B cell (primary cell): Measurements from ENCODE around the gene MRPL52. TPM values are rescaled to one million over a fixed set of nuclear protein-coding genes. Genes with fewer than 3 reads are reported as not detected.

Experiments used
- ATAC-seq: fragments of 200-7000 bp; cut with Tn5 transposase; one replicate; pipeline ENCODE4 v1.10.0; 2021; ENCODE audit warnings: low read depth, mild to moderate bottlenecking, moderate number of reproducible peaks, moderate library complexity
- CTCF ChIA-PET: fragments of 350-600 bp; sonication (Branson Sonifier 250); formaldehyde crosslinking; loops from one replicate; lab custom pipeline; 2021; ENCODE audit warnings: antibody characterized with exemption, inconsistent platforms; lab: Charles Lee
- POLR2A ChIA-PET: fragments of 350-600 bp; sonication (Branson Sonifier 250); formaldehyde crosslinking; loops from one replicate; lab custom pipeline; 2021; ENCODE audit warnings: antibody characterized with exemption; lab: Charles Lee
- DNase-seq: peaks from one replicate; pipeline ENCODE4 v3.0.0; 2013
- H2AFZ ChIP-seq: 2 replicates; pipeline ENCODE4 v1.6.1; 2012; ENCODE audit warnings: mild to moderate bottlenecking, low read depth, low read length; ENCODE audit not compliant: insufficient read depth, poor library complexity, severe bottlenecking
- H3K27ac ChIP-seq, 2 donors: 1 replicate in 1 of 2; 2 replicates in 1 of 2; pipeline ENCODE4 v1.5.1; 2012 to 2013; ENCODE audit warnings: low read length in 2 of 2, mild to moderate bottlenecking in 2 of 2, moderate library complexity in 1 of 2
- H3K27me3 ChIP-seq, 4 experiments: fragments of 200-600 bp in 1 of 4; sonication (generic) in 1 of 4; replicated peaks in 1 of 4; 1 replicate in 2 of 4; 2 replicates in 2 of 4; pipeline versions ENCODE4 v1.6.1 to v1.7.0; 2013 to 2016; ENCODE audit warnings: low read length in 3 of 4, mild to moderate bottlenecking in 2 of 4, mixed read lengths in 1 of 4, moderate library complexity in 1 of 4; ENCODE audit not compliant: insufficient read depth in 4 of 4, control insufficient read depth in 3 of 4; ENCODE audit errors: control extremely low read depth in 1 of 4
- H3K36me3 ChIP-seq, 2 experiments: replicated peaks in 1 of 2; 1 replicate in 1 of 2; 2 replicates in 1 of 2; pipeline versions ENCODE4 v1.6.1 to v1.7.1; 2013; ENCODE audit warnings: low read length in 1 of 2; ENCODE audit not compliant: insufficient read depth in 2 of 2, control insufficient read depth in 1 of 2; ENCODE audit errors: control extremely low read depth in 1 of 2, extremely low read depth in 1 of 2
- H3K4me1 ChIP-seq, 2 donors: fragments of 200-600 bp in 1 of 2; sonication (generic) in 1 of 2; 1 replicate in 1 of 2; 2 replicates in 1 of 2; pipeline versions ENCODE4 v1.5.1 to v1.6.1; 2013 to 2017; ENCODE audit warnings: low read length in 2 of 2; ENCODE audit not compliant: control insufficient read depth in 2 of 2, insufficient read depth in 2 of 2
- H3K4me2 ChIP-seq: replicated peaks from 2 replicates; pipeline ENCODE3; 2012; ENCODE audit warnings: mild to moderate bottlenecking, low read depth, low read length; ENCODE audit not compliant: poor library complexity, severe bottlenecking
- H3K4me3 ChIP-seq, 5 experiments: fragments of 200-600 bp in 1 of 5; sonication (generic) in 1 of 5; 1 replicate in 3 of 5; 2 replicates in 2 of 5; pipeline versions ENCODE4 v1.5.1 to v1.7.0; 2011 to 2016; ENCODE audit warnings: low read length in 4 of 5, mild to moderate bottlenecking in 4 of 5, low read depth in 2 of 5, control low read depth in 1 of 5, moderate library complexity in 1 of 5; ENCODE audit not compliant: insufficient read depth in 1 of 5; ENCODE audit errors: control extremely low read depth in 1 of 5, extremely low read depth in 1 of 5
- H3K79me2 ChIP-seq: fragments of 200-600 bp; sonication (generic); one replicate; pipeline ENCODE4 v1.6.0; 2016; ENCODE audit warnings: low read length; ENCODE audit not compliant: control insufficient read depth, insufficient read depth
- H3K9ac ChIP-seq: fragments of 200-600 bp; sonication (generic); 2 replicates; pipeline ENCODE4 v1.6.1; 2017; ENCODE audit warnings: mild to moderate bottlenecking, low read length, moderate library complexity
- H3K9me3 ChIP-seq, 3 donors: one replicate each; pipeline versions ENCODE4 v1.6.1 to v1.7.1; 2013; ENCODE audit warnings: low read length in 2 of 3; ENCODE audit not compliant: control insufficient read depth in 2 of 3, insufficient read depth in 1 of 3; ENCODE audit errors: control extremely low read depth in 1 of 3
- H4K20me1 ChIP-seq: 2 replicates; pipeline ENCODE4 v1.6.0; 2012; ENCODE audit warnings: mild to moderate bottlenecking, low read length; ENCODE audit not compliant: insufficient read depth, control insufficient read depth, poor library complexity, severe bottlenecking
- H3K27ac Mint-ChIP-seq: one replicate; pipeline ENCODE4 v1.8.0; 2021; ENCODE audit warnings: mixed read lengths
- H3K27me3 Mint-ChIP-seq: one replicate; pipeline ENCODE4 v1.8.0; 2021; ENCODE audit warnings: mixed read lengths
- H3K4me1 Mint-ChIP-seq: one replicate; pipeline ENCODE4 v1.8.0; 2021; ENCODE audit warnings: mixed read lengths
- H3K4me3 Mint-ChIP-seq: one replicate; pipeline ENCODE4 v1.8.0; 2021; ENCODE audit warnings: mixed read lengths
- H3K9me3 Mint-ChIP-seq: one replicate; pipeline ENCODE4 v1.8.0; 2022; ENCODE audit warnings: mixed read lengths; ENCODE audit not compliant: insufficient read depth
- CTCF ChIP-seq: fragments of 200-600 bp; IDR thresholded peaks from one replicate; pipeline ENCODE4 v1.8.0; 2022; ENCODE audit warnings: antibody characterized with exemption, mild to moderate bottlenecking
- EZH2 ChIP-seq: IDR thresholded peaks from 2 replicates; pipeline ENCODE4 v1.6.1; 2012; ENCODE audit warnings: borderline replicate concordance, low read depth, mild to moderate bottlenecking, moderate library complexity, low read length; ENCODE audit not compliant: insufficient read depth, poor library complexity, severe bottlenecking
- WGBS: methylation state at CpG from one replicate; pipeline ENCODE4 v1.1.5; 2013; ENCODE audit warnings: missing lambda C conversion rate; ENCODE audit not compliant: insufficient coverage; 5-methylcytosine and 5-hydroxymethylcytosine counted together
- intact Hi-C: fragments of 100-400 bp; cut with micrococcal nuclease; formaldehyde crosslinking; loops from one replicate; pipeline ENCODE4 v1.10.0; 2022
- polyA minus RNA-seq: library from RNA; depleted of rRNA, polyadenylated mRNA; stranded (reverse); fragments of >200 nt; gene quantifications from 2 replicates; pipeline ENCODE4 v1.2.3, GENCODE V29; 2012
- polyA plus RNA-seq: library from polyadenylated mRNA; depleted of rRNA; stranded (reverse); fragments of >200 nt; gene quantifications from 2 replicates; pipeline ENCODE4 v1.2.3, GENCODE V29; 2012
- total RNA-seq, 2 donors: library from RNA; stranded (reverse); fragments of 120-200 nt in 1 of 2; gene quantifications; 1 replicate in 1 of 2; 2 replicates in 1 of 2; pipeline versions ENCODE4 v1.2.3 to v1.2.4, GENCODE V29; 2013 to 2022

The MRPL52 gene
- total RNA-seq (91.6 and 93.0 TPM in 2 replicates), polyA plus RNA-seq (26.0 and 37.4 TPM in 2 replicates), polyA minus RNA-seq (8.3 and 18.7 TPM in 2 replicates)
- total RNA-seq (2013) = 71.9 TPM

GRCh38 chr14:22829661-22830442, at the start of gene MRPL52:
TSS of gene MRPL52 (plus strand) at chr14:22829887. CDS start at chr14:22829913, 26 bp downstream.
- CTCF ChIA-PET = interaction anchor here (0.6 to 8.7 kb wide), 14 partner anchors 8 to 273 kb away, joined by 3 to 90 read pairs (median 4); partner anchors contain the start of gene OXA1L
- Mint-ChIP-seq H3K9me3 (no peaks in the 10 kb centered on the region), H3K4me3 (peak within 1 kb of the TSS; percentile 84), H3K27ac (peak within 1 kb of the TSS; percentile 93), H3K27me3 (no peaks in the 10 kb centered on the region), H3K4me1 (peaks cover 30% of the 10 kb centered on the region)
- Histone ChIP-seq H3K9me3 (peaks cover 0 to 3% (median 0%) of the 10 kb centered on the region in 3 donors), H3K27ac (peak within 1 kb of the TSS; percentile 87 to 91), H3K9ac (peak within 1 kb of the TSS; percentile 95), H3K36me3 (peaks cover 12 to 27% of the 10 kb centered on the region in 2 experiments), H4K20me1 (no peaks in the 10 kb centered on the region), H2AFZ (peak within 1 kb of the TSS; percentile 99), H3K4me2 (peak within 1 kb of the TSS; percentile 88), H3K79me2 (peaks cover 22% of the 10 kb centered on the region), H3K4me3 (peak within 1 kb of the TSS; percentile 68 to 92 (median 84)), H3K4me1 (peaks cover 18 to 22% of the 10 kb centered on the region in 2 donors), H3K27me3 (no peaks in the 10 kb centered on the region)
- ATAC-seq (peak; percentile 94), DNase-seq (peak; percentile 95)
- no peak for TF ChIP-seq CTCF
- no peak for TF ChIP-seq EZH2
- under 1% methylated on average over 40 of the region's 41 CpGs for WGBS
- intact Hi-C loops = loop anchor here (1.0 kb wide), 5 partner anchors 40 to 274 kb away; partner anchors contain the start of genes DAD1, OXA1L and PRMT5
- POLR2A ChIA-PET = interaction anchor here (0.6 to 1.6 kb wide), 7 partner anchors 17 to 82 kb away, joined by 3 to 6 read pairs (median 5); no protein-coding TSS in a partner anchor
